ENCODE results near the gene AP1M1. TPM values are rescaled to one million over a fixed set of nuclear protein-coding genes. Genes with fewer than 3 reads are reported as not detected.
"Not testable (repeated sequence)": the region's sequence is repeated elsewhere in the genome, so short reads cannot be mapped to it uniquely, and the experiment has no call there.

The AP1M1 gene
- total RNA-seq, 1 donor from 2014 or later, result 39.4 TPM

GRCh38 chr19:16274447-16274846 lies 76.7 kb downstream of the AP1M1 start:
- DNase-seq (ENCODE audit: missing footprints) (no peak), ATAC-seq (peak; percentile 48)
- intact Hi-C loops (cut with DNase I), result no loop called here

DNA sequence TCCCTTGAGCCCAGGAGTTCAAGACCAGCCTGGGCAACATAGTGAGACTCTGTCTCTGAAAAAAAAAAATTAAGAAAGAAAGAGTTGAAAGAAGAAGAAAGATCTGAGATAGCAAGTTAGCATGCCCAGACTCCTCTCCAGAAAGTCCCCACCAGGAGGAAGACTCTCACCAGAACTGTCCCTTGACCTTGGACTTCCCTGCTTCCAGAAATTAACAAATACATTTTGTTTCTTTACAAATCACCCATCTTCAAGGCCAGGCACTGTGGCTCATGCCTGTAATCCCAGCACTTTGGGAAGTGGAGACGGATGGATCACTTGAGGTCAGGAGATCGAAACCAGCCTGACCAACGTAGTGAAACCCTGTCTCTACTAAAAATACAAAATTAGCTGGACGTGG lies 82.6 kb downstream of the AP1M1 start:
- no peak for ATAC-seq
- intact Hi-C loops (cut with DNase I), result no loop called here
- no peak for DNase-seq (ENCODE audit: missing footprints)

- DNase-seq (ENCODE audit: missing footprints) (no peak), ATAC-seq (no peak)
- intact Hi-C loops (cut with DNase I), result loop anchor here (2.0 kb wide), 2 partner anchors 23 to 43 kb away; partner anchors contain the start of gene KLF2
These were observed 84.0 kb downstream of the AP1M1 start for GRCh38 chr19:16281743-16282142.

DNA sequence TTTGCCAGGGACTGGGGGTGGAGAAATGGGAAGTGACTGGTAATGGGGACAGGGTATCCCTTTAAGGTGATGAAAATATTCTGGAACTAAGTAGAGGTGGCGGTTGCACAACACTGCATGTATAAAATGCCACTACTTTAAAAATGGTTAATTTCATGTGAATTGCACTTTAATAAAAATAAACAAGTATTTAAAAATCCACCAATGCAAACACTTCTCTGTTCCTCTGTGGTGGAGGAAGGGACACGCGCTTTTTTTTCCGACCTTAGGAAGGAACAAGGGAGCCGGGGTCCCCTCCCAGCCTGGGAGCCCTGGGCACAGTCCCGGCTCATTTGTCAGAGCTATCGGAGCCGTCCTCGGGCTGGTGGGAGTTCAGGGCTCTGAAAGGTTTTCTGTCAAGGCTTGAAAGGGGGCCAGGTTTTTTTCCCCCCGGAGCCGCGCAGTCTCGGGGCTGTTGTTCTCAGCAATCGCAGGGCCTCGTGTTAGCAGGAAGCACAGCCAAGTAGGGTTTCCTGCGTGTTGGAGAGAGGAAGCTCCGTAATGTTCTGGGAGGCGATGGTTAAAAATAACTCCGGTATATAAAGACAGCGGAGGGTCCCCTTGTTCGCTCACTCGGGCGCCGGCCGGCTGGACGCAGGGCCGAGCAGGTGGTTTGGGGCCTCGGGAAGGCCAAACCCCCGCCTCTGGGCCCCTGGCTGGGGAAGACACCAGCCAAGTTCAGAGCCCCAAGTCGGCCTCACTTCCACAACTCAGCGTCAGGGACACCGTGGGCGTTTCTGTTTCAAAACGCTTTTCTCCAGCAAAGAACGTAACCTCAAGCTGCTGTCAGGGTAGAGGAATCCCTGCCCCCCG lies 85.7 kb downstream of the AP1M1 start:
- DNase-seq (ENCODE audit: missing footprints) (peak; percentile 89), ATAC-seq (peak; percentile 88)
- intact Hi-C loops (cut with DNase I), result loop anchor here (2.0 kb wide), 2 partner anchors 25 to 41 kb away; partner anchors contain the start of gene KLF2

GRCh38 chr19:16284505-16284904 lies 86.8 kb downstream of the AP1M1 start:
- DNase-seq (ENCODE audit: missing footprints) (no peak), ATAC-seq (no peak)
- intact Hi-C loops (cut with DNase I), result no loop called here

- ATAC-seq; intact Hi-C loops (cut with DNase I); DNase-seq (ENCODE audit: missing footprints): not testable (repeated sequence)
These were observed 87.4 kb downstream of the AP1M1 start for GRCh38 chr19:16285079-16285478.

DNA sequence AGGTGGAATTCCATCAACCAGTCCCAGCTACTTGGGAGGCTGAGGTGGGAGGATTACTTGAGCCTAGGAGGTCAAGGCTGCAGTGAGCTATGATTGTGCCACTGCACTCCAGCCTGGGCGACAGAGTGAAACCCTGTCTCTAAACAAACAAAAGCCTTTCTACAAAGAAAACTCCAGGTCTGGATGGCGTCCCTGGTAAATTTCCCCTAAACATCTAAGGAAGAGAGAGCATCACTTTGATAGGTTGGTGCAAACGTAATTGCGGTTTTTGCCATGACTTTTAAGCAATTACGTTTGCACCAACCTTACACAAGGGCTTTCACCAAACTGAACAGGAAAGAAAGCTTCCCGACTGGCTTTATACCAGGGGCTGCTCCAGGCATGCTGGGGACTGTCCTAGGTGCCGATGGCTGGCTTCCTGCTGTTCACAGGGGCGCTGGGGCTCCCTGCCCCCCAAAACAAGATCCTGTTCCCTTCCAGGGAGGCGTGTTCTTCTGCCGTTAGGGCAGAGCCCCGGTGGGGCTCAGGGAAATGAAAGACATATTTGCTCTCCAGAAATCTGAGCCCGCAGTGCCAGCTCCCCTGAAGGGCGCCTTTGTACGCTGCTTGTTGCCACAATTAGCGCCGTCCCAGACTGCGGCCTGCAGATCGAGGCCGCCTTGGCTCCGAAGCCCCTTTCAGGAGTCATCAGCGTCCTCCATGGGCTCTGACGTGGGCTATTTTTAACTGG lies 88.2 kb downstream of the AP1M1 start:
- ATAC-seq (no peak), DNase-seq (ENCODE audit: missing footprints) (no peak)
- intact Hi-C loops (cut with DNase I), result no loop called here

DNA sequence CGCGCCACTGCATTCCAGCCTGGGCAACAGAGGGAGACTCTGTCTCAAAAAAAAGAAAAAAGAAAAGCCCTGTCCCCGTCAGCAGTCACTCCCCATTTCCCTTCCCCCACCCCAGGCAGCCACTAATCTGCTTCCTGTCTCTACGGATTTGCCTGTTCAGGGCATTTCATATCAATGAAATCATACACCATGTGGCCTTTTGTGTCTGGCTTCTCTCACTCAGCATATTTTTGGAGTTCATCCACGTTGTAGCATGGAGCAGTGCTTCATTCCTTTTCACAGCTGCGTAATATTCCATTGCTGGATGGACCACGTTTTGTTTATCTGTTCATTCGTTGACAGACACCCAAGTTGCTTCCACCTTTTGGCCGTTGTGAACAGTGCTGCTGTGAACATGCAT lies 90.8 kb downstream of the AP1M1 start:
- ATAC-seq, result no peak
- intact Hi-C loops (cut with DNase I), result no loop called here

GRCh38 chr19:16289594-16289993 lies 91.9 kb downstream of the AP1M1 start:
- no peak for ATAC-seq
- intact Hi-C loops (cut with DNase I), result no loop called here
- no peak for DNase-seq (ENCODE audit: missing footprints)

More for the DNA sequence above, 90.8 kb downstream of the AP1M1 start:
- DNase-seq (ENCODE audit: missing footprints), result no peak

DNA sequence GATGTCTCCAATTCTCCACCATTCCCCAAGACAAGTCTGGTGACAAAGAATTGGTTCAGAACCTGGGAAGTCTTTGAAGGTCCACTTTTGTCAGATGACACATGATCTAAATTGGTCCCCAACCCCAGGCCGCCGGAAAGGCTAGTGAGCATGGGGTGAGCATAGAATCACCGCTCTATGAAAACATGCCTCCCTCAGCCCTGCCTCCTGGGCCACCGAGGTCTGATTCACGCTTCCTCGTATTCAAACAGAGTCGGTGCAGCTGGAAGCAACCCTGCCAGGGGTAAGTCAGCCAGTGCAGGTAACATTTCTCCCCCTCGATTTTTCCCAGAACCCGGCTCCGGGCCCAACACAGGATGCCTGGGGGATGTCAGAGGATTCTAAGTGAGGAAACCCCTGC lies 93.0 kb downstream of the AP1M1 start:
- intact Hi-C loops (cut with DNase I), result no loop called here
- DNase-seq (ENCODE audit: missing footprints), result no peak
- ATAC-seq, result no peak

- peak; percentile 85 for DNase-seq (ENCODE audit: missing footprints)
- peak; percentile 94 for ATAC-seq
- intact Hi-C loops (cut with DNase I), result no loop called here
These were observed 95.7 kb downstream of the AP1M1 start for GRCh38 chr19:16293118-16294091.

DNA sequence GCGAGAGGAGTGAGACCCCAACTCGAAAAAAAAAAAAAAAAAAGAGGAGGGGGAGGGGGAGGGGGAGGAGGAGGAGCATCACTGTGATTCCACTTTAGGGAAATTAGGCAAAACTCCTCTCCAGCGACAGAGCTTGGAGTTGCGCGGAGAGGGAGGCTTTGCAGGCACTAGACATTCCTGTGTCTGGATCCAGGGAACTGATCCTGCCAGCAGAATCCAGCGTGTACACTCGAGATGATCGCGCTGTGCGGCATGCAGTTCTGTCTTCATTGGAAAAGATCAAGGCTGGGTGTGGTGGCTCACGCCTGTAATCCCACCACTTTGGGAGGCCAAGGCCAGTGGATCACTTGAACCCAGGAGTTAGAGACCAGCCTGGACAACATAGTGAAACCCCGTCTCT lies 97.3 kb downstream of the AP1M1 start:
- no peak for ATAC-seq
- intact Hi-C loops (cut with DNase I), result no loop called here
- DNase-seq (ENCODE audit: missing footprints), result no peak

Other genes starting within 250 kb of the AP1M1 start
- not detected for gene OR10H4, start 248.9 kb upstream of the AP1M1 start, total RNA-seq
- gene TPM4, start 121.4 kb upstream of the AP1M1 start, total RNA-seq, result 106 TPM
- 25.6 TPM for gene RAB8A, start 86.0 kb upstream of the AP1M1 start, total RNA-seq
- 0.49 TPM for gene HSH2D, start 54.2 kb upstream of the AP1M1 start, total RNA-seq
- not detected for gene CIB3, start 24.4 kb upstream of the AP1M1 start, total RNA-seq
- gene FAM32A, start 12.5 kb upstream of the AP1M1 start, total RNA-seq, result 38.8 TPM
- gene KLF2, start 126.9 kb downstream of the AP1M1 start, total RNA-seq, result 73.1 TPM

All from Right ventricle myocardium inferior (tissue), 1 donor.